WTC11 (cell line): ENCODE data around the gene NUP210. TPM values are rescaled to one million over a fixed set of nuclear protein-coding genes. Genes with fewer than 3 reads are reported as not detected.

ENCODE experiments used
- ATAC-seq: fragments of 200-7000 bp; cut with Tn5 transposase; 2 replicates; pipeline ENCODE4 v1.10.0; 2021; ENCODE audit warnings: mild to moderate bottlenecking, moderate library complexity
- Bru-seq: library from RNA; stranded (reverse); fragments of 400-500 nt; gene quantifications from one replicate; lab custom pipeline; 2021; lab: Mats Ljungman, UMichigan
- CTCF ChIA-PET: fragments of 300-600 bp; sonication (Branson Sonifier 250); formaldehyde crosslinking; loops from one replicate; lab custom pipeline; 2021; ENCODE audit warnings: antibody characterized with exemption; lab: Charles Lee
- POLR2A ChIA-PET: fragments of 350-600 bp; sonication (Branson Sonifier 250); formaldehyde crosslinking; loops from one replicate; lab custom pipeline; 2021; ENCODE audit warnings: antibody characterized with exemption; lab: Charles Lee
- DNase-seq: peaks from one replicate; pipeline ENCODE4 v3.0.0; 2021; ENCODE audit warnings: low spot score
- H3K27ac Mint-ChIP-seq: 2 replicates; pipeline ENCODE4 v1.8.0; 2021; ENCODE audit warnings: mixed read lengths
- H3K27me3 Mint-ChIP-seq: 2 replicates; pipeline ENCODE4 v1.8.0; 2021; ENCODE audit warnings: low read depth, mild to moderate bottlenecking, moderate library complexity, mixed read lengths
- H3K36me3 Mint-ChIP-seq: 2 replicates; pipeline ENCODE4 v1.8.0; 2021; ENCODE audit warnings: mixed read lengths
- H3K4me1 Mint-ChIP-seq: 2 replicates; pipeline ENCODE4 v1.8.0; 2022; ENCODE audit warnings: mixed read lengths
- H3K4me3 Mint-ChIP-seq: 2 replicates; pipeline ENCODE4 v1.8.0; 2021; ENCODE audit warnings: mild to moderate bottlenecking, moderate library complexity, mixed read lengths
- H3K9me3 Mint-ChIP-seq: 2 replicates; pipeline ENCODE4 v1.8.0; 2021; ENCODE audit warnings: mixed read lengths
- CBFB ChIP-seq: sonication (generic); formaldehyde crosslinking; IDR thresholded peaks from 2 replicates; pipeline ENCODE4 v1.8.1; 2022; ENCODE audit warnings: mild to moderate bottlenecking, low read depth, missing genetic modification reagents
- CREB1 ChIP-seq: sonication (generic); formaldehyde crosslinking; IDR thresholded peaks from 2 replicates; pipeline ENCODE4 v1.8.0; 2023; ENCODE audit warnings: mild to moderate bottlenecking, missing genetic modification reagents
- CREM ChIP-seq: sonication (generic); formaldehyde crosslinking; IDR thresholded peaks from 2 replicates; pipeline ENCODE4 v1.8.1; 2022; ENCODE audit warnings: mild to moderate bottlenecking, missing genetic modification reagents, moderate library complexity
- HMGA2 ChIP-seq: fragments of 250-450 bp; sonication (Bioruptor Pico); IDR thresholded peaks from 2 replicates; pipeline ENCODE4 v1.4.0; 2021; ENCODE audit warnings: mild to moderate bottlenecking, moderate library complexity
- JAZF1 ChIP-seq: fragments of 250-450 bp; sonication (Bioruptor Pico); IDR thresholded peaks from 2 replicates; pipeline ENCODE4 v1.9.0; 2021; ENCODE audit warnings: moderate library complexity, mild to moderate bottlenecking, inconsistent platforms
- JUN ChIP-seq: sonication (generic); formaldehyde crosslinking; IDR thresholded peaks from 2 replicates; pipeline ENCODE4 v1.8.0; 2023; ENCODE audit warnings: mild to moderate bottlenecking, missing genetic modification reagents
- NFE2L1 ChIP-seq: sonication (generic); formaldehyde crosslinking; IDR thresholded peaks from 2 replicates; pipeline ENCODE4 v1.8.1; 2023; ENCODE audit warnings: missing genetic modification reagents
- NFYB ChIP-seq: sonication (generic); formaldehyde crosslinking; conservative IDR thresholded peaks from 2 replicates; pipeline ENCODE4 v1.8.0; 2022; ENCODE audit warnings: low read depth, missing genetic modification reagents
- NR1H2 ChIP-seq: sonication (generic); formaldehyde crosslinking; IDR thresholded peaks from 2 replicates; pipeline ENCODE4 v1.9.0; 2021; ENCODE audit warnings: mild to moderate bottlenecking, moderate library complexity, missing genetic modification reagents
- NR2C2 ChIP-seq: sonication (generic); formaldehyde crosslinking; IDR thresholded peaks from 2 replicates; pipeline ENCODE4 v1.8.0; 2022; ENCODE audit warnings: mild to moderate bottlenecking, missing genetic modification reagents
- OVOL2 ChIP-seq: fragments of 250-450 bp; sonication (Bioruptor Pico); IDR thresholded peaks from 2 replicates; pipeline ENCODE4 v1.9.0; 2021; ENCODE audit warnings: mild to moderate bottlenecking, borderline replicate concordance
- RELA ChIP-seq: sonication (generic); formaldehyde crosslinking; IDR thresholded peaks from 2 replicates; pipeline ENCODE4 v1.8.1; 2022; ENCODE audit warnings: missing genetic modification reagents, mild to moderate bottlenecking, borderline replicate concordance
- SMAD3 ChIP-seq: sonication (generic); formaldehyde crosslinking; IDR thresholded peaks from 2 replicates; pipeline ENCODE4 v1.8.0; 2022; ENCODE audit warnings: missing genetic modification reagents, mild to moderate bottlenecking, borderline replicate concordance
- ZNF121 ChIP-seq: sonication (generic); formaldehyde crosslinking; IDR thresholded peaks from 2 replicates; pipeline ENCODE4 v1.8.0; 2023; ENCODE audit warnings: missing genetic modification reagents
- ZNF138 ChIP-seq: sonication (generic); formaldehyde crosslinking; conservative IDR thresholded peaks from 2 replicates; pipeline ENCODE4 v1.8.1; 2022; ENCODE audit warnings: mild to moderate bottlenecking, moderate library complexity, missing genetic modification reagents
- ZNF317 ChIP-seq: sonication (generic); formaldehyde crosslinking; IDR thresholded peaks from 2 replicates; pipeline ENCODE4 v1.8.1; 2023; ENCODE audit warnings: low read depth, mild to moderate bottlenecking, moderate library complexity, missing genetic modification reagents, borderline replicate concordance
- ZNF396 ChIP-seq: fragments of 250-450 bp; sonication (Bioruptor Pico); IDR thresholded peaks from 2 replicates; pipeline ENCODE4 v1.8.0; 2021; ENCODE audit warnings: mild to moderate bottlenecking, moderate library complexity, borderline replicate concordance
- ZNF671 ChIP-seq: fragments of 250-450 bp; sonication (Bioruptor Pico); IDR thresholded peaks from 2 replicates; pipeline ENCODE4 v1.8.0; 2021; ENCODE audit warnings: mild to moderate bottlenecking
- long read RNA-seq, 3 experiments: library from RNA in 1 of 3; library from capped mRNA in 1 of 3; library from polyadenylated mRNA in 1 of 3; unstranded in 2 of 3; stranded (forward) in 1 of 3; transcript quantifications; one replicate each; pipeline ENCODE4 v2.0.0, GENCODE V29; 2021
- total RNA-seq: library from RNA; stranded (reverse); gene quantifications from 3 replicates; pipeline ENCODE4 v1.2.3, GENCODE V29; 2021
- TF ChIP-seq, protein P1 (sequence below): sonication (generic); formaldehyde crosslinking; IDR thresholded peaks from 2 replicates; pipeline ENCODE4 v1.8.1; 2022; ENCODE audit warnings: low read depth, missing genetic modification reagents, borderline replicate concordance
- TF ChIP-seq, protein P2 (sequence below): sonication (generic); formaldehyde crosslinking; IDR thresholded peaks from 2 replicates; pipeline ENCODE4 v1.8.1; 2022; ENCODE audit warnings: low read depth, mild to moderate bottlenecking, moderate library complexity, missing genetic modification reagents, borderline replicate concordance
- TF ChIP-seq, protein P3 (sequence below): fragments of 250-450 bp; sonication (Bioruptor Pico); IDR thresholded peaks from 2 replicates; pipeline ENCODE4 v1.9.0; 2021; ENCODE audit warnings: mild to moderate bottlenecking
- TF ChIP-seq, protein P4 (sequence below): sonication (generic); formaldehyde crosslinking; IDR thresholded peaks from 2 replicates; pipeline ENCODE4 v1.8.1; 2023; ENCODE audit warnings: mild to moderate bottlenecking, missing genetic modification reagents
- TF ChIP-seq, protein P5 (sequence below): sonication (generic); formaldehyde crosslinking; IDR thresholded peaks from 2 replicates; pipeline ENCODE4 v1.8.0; 2022; ENCODE audit warnings: mild to moderate bottlenecking, missing genetic modification reagents
- TF ChIP-seq, protein P6 (sequence below): sonication (generic); formaldehyde crosslinking; IDR thresholded peaks from 2 replicates; pipeline ENCODE4 v1.8.1; 2023; ENCODE audit warnings: mild to moderate bottlenecking, missing genetic modification reagents

The NUP210 gene
- 59.2 to 69.9 TPM (median 69.8 TPM) in 3 replicates for total RNA-seq
- percentile 66 among the genes with signal in this experiment for Bru-seq, nascent RNA
- long read RNA-seq, experiment 1, full-length matches to known transcripts = 89 of 233 reads
- long read RNA-seq, experiment 1, partial matches to known transcripts = 105 of 233 reads
- long read RNA-seq, experiment 1, other reads (novel, unspliced or antisense) = 39 of 233 reads
- long read RNA-seq, experiment 2, full-length matches to known transcripts = 4 of 110 reads
- long read RNA-seq, experiment 2, partial matches to known transcripts = 95 of 110 reads
- long read RNA-seq, experiment 2, other reads (novel, unspliced or antisense) = 11 of 110 reads
- long read RNA-seq, experiment 3 = 0 reads

DNA sequence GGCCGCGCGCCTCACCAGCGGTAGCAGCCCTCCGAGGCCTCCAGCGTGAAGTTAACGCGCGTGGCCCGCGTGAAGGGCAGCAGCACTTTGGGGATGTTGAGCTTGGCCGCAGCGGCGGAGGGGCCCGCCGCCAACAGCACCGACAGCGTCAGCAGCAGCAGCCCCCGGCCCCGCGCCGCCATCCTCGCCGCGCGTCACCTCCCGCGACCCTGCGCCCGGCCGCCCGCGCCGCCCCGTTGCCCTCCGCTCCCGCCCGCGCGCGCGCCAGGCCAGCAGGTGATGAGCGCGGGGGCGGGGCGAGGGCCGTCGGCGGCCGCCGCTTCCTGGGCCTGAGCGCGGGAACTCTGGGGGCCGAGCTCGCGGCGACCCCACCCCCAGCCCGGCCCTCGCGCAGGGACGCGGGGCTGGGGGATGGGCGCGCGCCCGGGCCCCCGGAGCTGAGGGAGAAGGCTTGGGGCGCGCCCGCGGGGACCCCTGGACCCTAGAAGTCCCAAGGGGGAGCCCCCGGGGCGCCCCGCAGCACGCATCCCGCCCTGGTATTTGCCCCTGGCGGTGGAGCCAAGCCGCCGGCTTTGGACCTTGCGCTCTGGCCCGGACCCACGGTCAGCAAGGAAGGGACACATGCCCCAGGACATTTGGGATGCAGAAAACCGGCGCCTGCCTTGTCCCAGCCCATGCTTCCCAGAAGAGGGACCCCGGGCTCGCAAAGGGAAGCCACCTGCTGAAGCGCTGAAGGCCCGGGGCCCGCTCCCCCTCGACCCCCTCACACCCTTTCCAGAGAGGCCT, at the start of gene NUP210:
TSS of gene NUP210 (minus strand) at position 278 of the 786 bp plus-strand sequence. CDS start at position 182, 96 bp downstream.
- CTCF ChIA-PET = interaction anchor here (0.6 to 7.1 kb wide), 10 partner anchors 32 to 328 kb away, joined by 3 to 41 read pairs (median 3); partner anchors contain the start of gene HDAC11
- Mint-ChIP-seq H3K27ac (0 out of 2 replicates have a peak within 1 kb of the TSS, but pooled peaks have one; percentile 6), H3K36me3 (no peaks in the 10 kb centered on the region), H3K4me1 (peaks cover 37% of the 10 kb centered on the region), H3K4me3 (peak within 1 kb of the TSS; percentile 78), H3K9me3 (peaks cover 4% of the 10 kb centered on the region), H3K27me3 (peaks cover 6% of the 10 kb centered on the region)
- DNase-seq (peak; percentile 70), ATAC-seq (peak; percentile 64)
- POLR2A ChIA-PET = interaction anchor here (1.0 to 1.3 kb wide), 2 partner anchors 31 to 59 kb away, joined by 3 to 5 read pairs; no protein-coding TSS in a partner anchor
- TF ChIP-seq CREB1 (CRISPR knock-in tag) (no peak), ZNF121 (peak; percentile 98), NR1H2 (CRISPR knock-in tag) (no peak), HMGA2 (CRISPR knock-in tag) (no peak), NFYB (CRISPR knock-in tag) (peak; percentile 29; the same call in 1 of the 2 replicates), JUN (CRISPR knock-in tag) (0 out of 2 replicates have a peak, but pooled peaks have one; percentile 36), ZNF317 (CRISPR knock-in tag) (no peak), JAZF1 (CRISPR knock-in tag) (no peak), NFE2L1 (CRISPR knock-in tag) (0 out of 2 replicates have a peak, but pooled peaks have one; percentile 42), OVOL2 (CRISPR knock-in tag) (no peak), CBFB (CRISPR knock-in tag) (no peak), CREM (CRISPR knock-in tag) (peak; percentile 49), ZNF138 (CRISPR knock-in tag) (no peak), RELA (CRISPR knock-in tag) (no peak), ZNF671 (CRISPR knock-in tag) (no peak), NR2C2 (no peak), SMAD3 (CRISPR knock-in tag) (no peak), ZNF396 (CRISPR knock-in tag) (no peak)
- TF ChIP-seq, protein P1, sequence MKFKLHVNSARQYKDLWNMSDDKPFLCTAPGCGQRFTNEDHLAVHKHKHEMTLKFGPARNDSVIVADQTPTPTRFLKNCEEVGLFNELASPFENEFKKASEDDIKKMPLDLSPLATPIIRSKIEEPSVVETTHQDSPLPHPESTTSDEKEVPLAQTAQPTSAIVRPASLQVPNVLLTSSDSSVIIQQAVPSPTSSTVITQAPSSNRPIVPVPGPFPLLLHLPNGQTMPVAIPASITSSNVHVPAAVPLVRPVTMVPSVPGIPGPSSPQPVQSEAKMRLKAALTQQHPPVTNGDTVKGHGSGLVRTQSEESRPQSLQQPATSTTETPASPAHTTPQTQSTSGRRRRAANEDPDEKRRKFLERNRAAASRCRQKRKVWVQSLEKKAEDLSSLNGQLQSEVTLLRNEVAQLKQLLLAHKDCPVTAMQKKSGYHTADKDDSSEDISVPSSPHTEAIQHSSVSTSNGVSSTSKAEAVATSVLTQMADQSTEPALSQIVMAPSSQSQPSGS (CRISPR knock-in tag) = no peak
- TF ChIP-seq, protein P2, sequence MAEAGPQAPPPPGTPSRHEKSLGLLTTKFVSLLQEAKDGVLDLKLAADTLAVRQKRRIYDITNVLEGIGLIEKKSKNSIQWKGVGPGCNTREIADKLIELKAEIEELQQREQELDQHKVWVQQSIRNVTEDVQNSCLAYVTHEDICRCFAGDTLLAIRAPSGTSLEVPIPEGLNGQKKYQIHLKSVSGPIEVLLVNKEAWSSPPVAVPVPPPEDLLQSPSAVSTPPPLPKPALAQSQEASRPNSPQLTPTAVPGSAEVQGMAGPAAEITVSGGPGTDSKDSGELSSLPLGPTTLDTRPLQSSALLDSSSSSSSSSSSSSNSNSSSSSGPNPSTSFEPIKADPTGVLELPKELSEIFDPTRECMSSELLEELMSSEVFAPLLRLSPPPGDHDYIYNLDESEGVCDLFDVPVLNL (CRISPR knock-in tag) = peak; percentile 63; the same call in 1 of the 2 replicates
- TF ChIP-seq, protein P3, sequence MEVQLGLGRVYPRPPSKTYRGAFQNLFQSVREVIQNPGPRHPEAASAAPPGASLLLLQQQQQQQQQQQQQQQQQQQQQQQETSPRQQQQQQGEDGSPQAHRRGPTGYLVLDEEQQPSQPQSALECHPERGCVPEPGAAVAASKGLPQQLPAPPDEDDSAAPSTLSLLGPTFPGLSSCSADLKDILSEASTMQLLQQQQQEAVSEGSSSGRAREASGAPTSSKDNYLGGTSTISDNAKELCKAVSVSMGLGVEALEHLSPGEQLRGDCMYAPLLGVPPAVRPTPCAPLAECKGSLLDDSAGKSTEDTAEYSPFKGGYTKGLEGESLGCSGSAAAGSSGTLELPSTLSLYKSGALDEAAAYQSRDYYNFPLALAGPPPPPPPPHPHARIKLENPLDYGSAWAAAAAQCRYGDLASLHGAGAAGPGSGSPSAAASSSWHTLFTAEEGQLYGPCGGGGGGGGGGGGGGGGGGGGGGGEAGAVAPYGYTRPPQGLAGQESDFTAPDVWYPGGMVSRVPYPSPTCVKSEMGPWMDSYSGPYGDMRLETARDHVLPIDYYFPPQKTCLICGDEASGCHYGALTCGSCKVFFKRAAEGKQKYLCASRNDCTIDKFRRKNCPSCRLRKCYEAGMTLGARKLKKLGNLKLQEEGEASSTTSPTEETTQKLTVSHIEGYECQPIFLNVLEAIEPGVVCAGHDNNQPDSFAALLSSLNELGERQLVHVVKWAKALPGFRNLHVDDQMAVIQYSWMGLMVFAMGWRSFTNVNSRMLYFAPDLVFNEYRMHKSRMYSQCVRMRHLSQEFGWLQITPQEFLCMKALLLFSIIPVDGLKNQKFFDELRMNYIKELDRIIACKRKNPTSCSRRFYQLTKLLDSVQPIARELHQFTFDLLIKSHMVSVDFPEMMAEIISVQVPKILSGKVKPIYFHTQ = no peak
- TF ChIP-seq, protein P4, sequence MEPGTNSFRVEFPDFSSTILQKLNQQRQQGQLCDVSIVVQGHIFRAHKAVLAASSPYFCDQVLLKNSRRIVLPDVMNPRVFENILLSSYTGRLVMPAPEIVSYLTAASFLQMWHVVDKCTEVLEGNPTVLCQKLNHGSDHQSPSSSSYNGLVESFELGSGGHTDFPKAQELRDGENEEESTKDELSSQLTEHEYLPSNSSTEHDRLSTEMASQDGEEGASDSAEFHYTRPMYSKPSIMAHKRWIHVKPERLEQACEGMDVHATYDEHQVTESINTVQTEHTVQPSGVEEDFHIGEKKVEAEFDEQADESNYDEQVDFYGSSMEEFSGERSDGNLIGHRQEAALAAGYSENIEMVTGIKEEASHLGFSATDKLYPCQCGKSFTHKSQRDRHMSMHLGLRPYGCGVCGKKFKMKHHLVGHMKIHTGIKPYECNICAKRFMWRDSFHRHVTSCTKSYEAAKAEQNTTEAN (CRISPR knock-in tag) = no peak
- TF ChIP-seq, protein P5, sequence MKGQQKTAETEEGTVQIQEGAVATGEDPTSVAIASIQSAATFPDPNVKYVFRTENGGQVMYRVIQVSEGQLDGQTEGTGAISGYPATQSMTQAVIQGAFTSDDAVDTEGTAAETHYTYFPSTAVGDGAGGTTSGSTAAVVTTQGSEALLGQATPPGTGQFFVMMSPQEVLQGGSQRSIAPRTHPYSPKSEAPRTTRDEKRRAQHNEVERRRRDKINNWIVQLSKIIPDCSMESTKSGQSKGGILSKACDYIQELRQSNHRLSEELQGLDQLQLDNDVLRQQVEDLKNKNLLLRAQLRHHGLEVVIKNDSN (CRISPR knock-in tag) = no peak
- TF ChIP-seq, protein P6, sequence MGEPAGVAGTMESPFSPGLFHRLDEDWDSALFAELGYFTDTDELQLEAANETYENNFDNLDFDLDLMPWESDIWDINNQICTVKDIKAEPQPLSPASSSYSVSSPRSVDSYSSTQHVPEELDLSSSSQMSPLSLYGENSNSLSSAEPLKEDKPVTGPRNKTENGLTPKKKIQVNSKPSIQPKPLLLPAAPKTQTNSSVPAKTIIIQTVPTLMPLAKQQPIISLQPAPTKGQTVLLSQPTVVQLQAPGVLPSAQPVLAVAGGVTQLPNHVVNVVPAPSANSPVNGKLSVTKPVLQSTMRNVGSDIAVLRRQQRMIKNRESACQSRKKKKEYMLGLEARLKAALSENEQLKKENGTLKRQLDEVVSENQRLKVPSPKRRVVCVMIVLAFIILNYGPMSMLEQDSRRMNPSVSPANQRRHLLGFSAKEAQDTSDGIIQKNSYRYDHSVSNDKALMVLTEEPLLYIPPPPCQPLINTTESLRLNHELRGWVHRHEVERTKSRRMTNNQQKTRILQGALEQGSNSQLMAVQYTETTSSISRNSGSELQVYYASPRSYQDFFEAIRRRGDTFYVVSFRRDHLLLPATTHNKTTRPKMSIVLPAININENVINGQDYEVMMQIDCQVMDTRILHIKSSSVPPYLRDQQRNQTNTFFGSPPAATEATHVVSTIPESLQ (CRISPR knock-in tag) = no peak
